K562 (cell line): Measurements from ENCODE around the gene RPTOR. TPM values are rescaled to one million over a fixed set of nuclear protein-coding genes. Genes with fewer than 3 reads are reported as not detected.
A peak's percentile ranks its signal among the peaks of the same experiment; 100 is the strongest.

Source experiments
- CEBPG ChIP-seq, 3 experiments: fragments of 200-800 bp in 1 of 3; sonication (Bioruptor generic) in 1 of 3; sonication (generic) in 1 of 3; formaldehyde crosslinking in 1 of 3; IDR thresholded peaks in 2 of 3; conservative IDR thresholded peaks in 1 of 3; 2 replicates each; pipeline versions ENCODE4 v1.6.1 to v1.8.0; 2016 to 2022; ENCODE audit warnings: missing compliant biosample characterization in 2 of 3, missing genetic modification characterization in 2 of 3, mild to moderate bottlenecking in 1 of 3, missing genetic modification reagents in 1 of 3
- CSDE1 ChIP-seq, 2 experiments: fragments of 450-650 bp; IDR thresholded peaks; 2 replicates each; pipeline ENCODE4 v1.6.1; 2016; ENCODE audit warnings: mild to moderate bottlenecking in 1 of 2
- HMG20A ChIP-seq: fragments of 450-650 bp; formaldehyde crosslinking; conservative IDR thresholded peaks from 2 replicates; pipeline ENCODE4 v1.4.0; 2020; ENCODE audit warnings: mild to moderate bottlenecking, mixed read lengths
- JUN ChIP-seq, 2 experiments: sonication (generic) in 1 of 2; formaldehyde crosslinking in 1 of 2; IDR thresholded peaks; 2 replicates each; pipeline versions ENCODE4 v1.6.1 to v1.8.0; 2012 to 2022; ENCODE audit warnings: borderline replicate concordance in 2 of 2, mild to moderate bottlenecking in 2 of 2, improper control_type of control experiment in 1 of 2, low read depth in 1 of 2, low read length in 1 of 2, missing genetic modification reagents in 1 of 2
- MCM2 ChIP-seq: fragments of 450-650 bp; IDR thresholded peaks from 2 replicates; pipeline ENCODE4 v1.6.1; 2017; ENCODE audit warnings: low read depth, mild to moderate bottlenecking
- PTRF ChIP-seq: fragments of 450-650 bp; IDR thresholded peaks from 2 replicates; pipeline ENCODE4 v1.6.1; 2016; ENCODE audit warnings: mild to moderate bottlenecking, missing genetic modification characterization, missing compliant biosample characterization
- RBM14 ChIP-seq: fragments of 200-400 bp; formaldehyde crosslinking; IDR thresholded peaks from 2 replicates; pipeline ENCODE4 v1.6.1; 2018; ENCODE audit warnings: low read depth, mild to moderate bottlenecking, low read length, moderate library complexity, borderline replicate concordance; ENCODE audit not compliant: insufficient read depth
- RFX5 ChIP-seq: IDR thresholded peaks from 2 replicates; pipeline ENCODE4 v1.6.1; 2011; ENCODE audit warnings: low read depth, mild to moderate bottlenecking, improper control_type of control experiment, low read length
- SLC30A9 ChIP-seq: fragments of 250-450 bp; sonication (Bioruptor Pico); IDR thresholded peaks from 2 replicates; pipeline ENCODE4 v1.8.0; 2022; ENCODE audit warnings: mild to moderate bottlenecking, moderate library complexity
- SOX6 ChIP-seq: fragments of 450-650 bp; IDR thresholded peaks from 2 replicates; pipeline ENCODE4 v1.6.1; 2014; ENCODE audit warnings: mild to moderate bottlenecking
- SRSF1 ChIP-seq: fragments of 200-400 bp; formaldehyde crosslinking; IDR thresholded peaks from 2 replicates; pipeline ENCODE4 v1.6.1; 2017; ENCODE audit warnings: mild to moderate bottlenecking, low read depth, low read length, moderate library complexity
- ZNF121 ChIP-seq: sonication (generic); formaldehyde crosslinking; conservative IDR thresholded peaks from 2 replicates; pipeline ENCODE4 v1.8.0; 2022; ENCODE audit warnings: missing genetic modification reagents
- ZNF354B ChIP-seq: fragments of 250-450 bp; sonication (Bioruptor Pico); IDR thresholded peaks from 2 replicates; pipeline ENCODE4 v1.4.0; 2020
- ZNF561 ChIP-seq: fragments of 450-650 bp; formaldehyde crosslinking; conservative IDR thresholded peaks from 2 replicates; pipeline ENCODE4 v1.4.0; 2020; ENCODE audit warnings: mild to moderate bottlenecking, moderate library complexity
- ZNF707 ChIP-seq: fragments of 250-450 bp; sonication (Bioruptor Pico); conservative IDR thresholded peaks from 2 replicates; pipeline ENCODE4 v1.8.0; 2022; ENCODE audit warnings: inconsistent platforms, mild to moderate bottlenecking, moderate library complexity
- ZNF717 ChIP-seq: fragments of 250-450 bp; sonication (Bioruptor Pico); IDR thresholded peaks from 2 replicates; pipeline ENCODE4 v1.5.0; 2021
- polyA plus RNA-seq, 8 experiments: library from polyadenylated mRNA; depleted of rRNA in 4 of 8; stranded (reverse) in 5 of 8; unstranded in 3 of 8; fragments of >200 nt; fragmentation: Nextera tagmentation in 2 of 8; fragmentation: Illumina TruSeq in 1 of 8; extraction: Ambion mirVana in 2 of 8; extraction: Trizol in 1 of 8; gene quantifications; 2 replicates each; pipeline versions ENCODE4 v1.2.1 to v1.2.3, GENCODE V29; 2011 to 2014; ENCODE audit warnings: inconsistent platforms in 1 of 8, missing spikeins in 1 of 8
- total RNA-seq, 7 experiments: library from RNA; depleted of rRNA in 6 of 7; stranded (reverse); fragments of >200 nt in 6 of 7; fragmentation: Illumina TruSeq in 2 of 7; extraction: Trizol in 2 of 7; gene quantifications; 2 replicates each; pipeline versions ENCODE4 v1.2.1 to v1.2.3, GENCODE V29; 2011 to 2021; ENCODE audit warnings: low replicate concordance in 1 of 7
- TF ChIP-seq, protein P1 (sequence below): sonication (generic); formaldehyde crosslinking; IDR thresholded peaks from 2 replicates; pipeline ENCODE4 v1.8.0; 2022; ENCODE audit warnings: mild to moderate bottlenecking, missing genetic modification reagents
- TF ChIP-seq, protein P2 (sequence below): fragments of 250-450 bp; sonication (Bioruptor Pico); IDR thresholded peaks from 2 replicates; pipeline ENCODE4 v1.4.0; 2020; ENCODE audit warnings: mild to moderate bottlenecking, moderate library complexity
- TF ChIP-seq, protein P3 (sequence below): sonication (generic); formaldehyde crosslinking; IDR thresholded peaks from 2 replicates; pipeline ENCODE4 v1.8.0; 2023; ENCODE audit warnings: mild to moderate bottlenecking, missing genetic modification reagents
- TF ChIP-seq, protein P4 (sequence below): fragments of 250-450 bp; sonication (Bioruptor Pico); IDR thresholded peaks from 2 replicates; pipeline ENCODE4 v1.5.0; 2021; ENCODE audit warnings: mild to moderate bottlenecking, borderline replicate concordance

RPTOR gene
- total and polyA plus RNA-seq, 9 of the 15 experiments (the other 6 are each of a cell fraction or from before 2014, with no cell fraction given) = 0.24 to 54.1 (median 10.2) TPM

DNA sequence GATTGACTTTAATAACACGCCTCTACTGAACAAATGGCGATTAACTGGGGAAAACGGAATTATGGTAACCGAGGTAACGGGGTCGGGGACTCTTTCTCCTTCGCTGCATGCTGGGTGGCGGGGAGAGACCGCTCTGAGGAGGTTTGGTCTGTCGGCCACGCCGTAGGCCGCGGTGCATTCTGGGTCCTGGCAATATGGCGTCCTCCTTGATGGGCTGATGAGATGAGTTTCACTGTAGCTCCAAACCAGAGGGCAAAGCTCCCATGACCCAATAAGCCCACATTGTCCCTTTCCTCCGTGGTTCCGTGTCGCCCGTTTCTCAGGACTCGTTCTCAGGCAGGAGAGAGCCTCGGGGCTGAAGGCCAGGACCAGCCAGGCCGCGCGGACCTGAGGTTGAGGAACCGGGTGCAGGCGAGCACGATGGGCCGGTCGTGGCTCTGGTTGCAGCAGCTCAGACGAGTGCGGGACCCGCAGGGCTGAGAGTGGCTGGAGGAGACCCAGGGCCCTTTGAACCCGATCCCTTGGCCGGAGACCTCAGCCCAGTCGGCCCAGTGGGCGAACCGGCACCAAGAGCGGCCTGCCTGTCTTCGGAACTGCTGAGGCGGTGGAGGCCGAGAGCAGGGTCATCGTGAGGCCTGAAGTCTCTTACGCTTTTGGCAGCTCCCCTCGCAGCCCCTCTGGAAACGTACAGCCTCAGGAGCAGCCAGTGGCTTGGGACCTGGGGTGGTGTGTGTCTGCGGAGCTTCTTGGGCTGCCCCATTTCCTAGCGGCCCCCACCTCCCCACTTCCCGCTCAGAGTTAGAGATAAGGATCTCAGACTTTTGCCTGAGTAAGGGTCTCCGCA, at the start of gene RPTOR (continued):
- TF ChIP-seq PTRF (tag) (no peak), SLC30A9 (no peak), ZNF717 (CRISPR knock-in tag) (no peak), CSDE1 (IDR thresholded peaks at IDR 0.05) (0 out of 4 replicates have a peak, but pooled peaks of 1 of the 2 experiments have one; percentile 71), ZNF354B (CRISPR knock-in tag) (no peak; the same call in 1 of the 2 replicates), CEBPG (CRISPR knock-in tag; IDR thresholded peaks at IDR 0.05) (no peak), CEBPG (tag; conservative IDR thresholded peaks at IDR 0.05 in 1 of 2, IDR thresholded peaks at IDR 0.05 in 1 of 2) (no peak), HMG20A (CRISPR knock-in tag) (no peak), ZNF121 (CRISPR knock-in tag) (no peak), ZNF707 (CRISPR knock-in tag) (no peak), MCM2 (no peak), JUN (IDR thresholded peaks at IDR 0.05; ENCODE audit: borderline replicate concordance, low read depth, low read length) (peak; percentile 31; the same call in 1 of the 2 replicates), JUN (CRISPR knock-in tag; IDR thresholded peaks at IDR 0.05; ENCODE audit: borderline replicate concordance) (no peak; the same call in 1 of the 2 replicates), SRSF1 (no peak), SOX6 (peak; percentile 32; the same call in 1 of the 2 replicates), RFX5 (no peak), ZNF561 (CRISPR knock-in tag) (no peak), RBM14 (no peak)
- TF ChIP-seq, protein P1, sequence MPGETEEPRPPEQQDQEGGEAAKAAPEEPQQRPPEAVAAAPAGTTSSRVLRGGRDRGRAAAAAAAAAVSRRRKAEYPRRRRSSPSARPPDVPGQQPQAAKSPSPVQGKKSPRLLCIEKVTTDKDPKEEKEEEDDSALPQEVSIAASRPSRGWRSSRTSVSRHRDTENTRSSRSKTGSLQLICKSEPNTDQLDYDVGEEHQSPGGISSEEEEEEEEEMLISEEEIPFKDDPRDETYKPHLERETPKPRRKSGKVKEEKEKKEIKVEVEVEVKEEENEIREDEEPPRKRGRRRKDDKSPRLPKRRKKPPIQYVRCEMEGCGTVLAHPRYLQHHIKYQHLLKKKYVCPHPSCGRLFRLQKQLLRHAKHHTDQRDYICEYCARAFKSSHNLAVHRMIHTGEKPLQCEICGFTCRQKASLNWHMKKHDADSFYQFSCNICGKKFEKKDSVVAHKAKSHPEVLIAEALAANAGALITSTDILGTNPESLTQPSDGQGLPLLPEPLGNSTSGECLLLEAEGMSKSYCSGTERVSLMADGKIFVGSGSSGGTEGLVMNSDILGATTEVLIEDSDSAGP (CRISPR knock-in tag) = no peak
- TF ChIP-seq, protein P2, sequence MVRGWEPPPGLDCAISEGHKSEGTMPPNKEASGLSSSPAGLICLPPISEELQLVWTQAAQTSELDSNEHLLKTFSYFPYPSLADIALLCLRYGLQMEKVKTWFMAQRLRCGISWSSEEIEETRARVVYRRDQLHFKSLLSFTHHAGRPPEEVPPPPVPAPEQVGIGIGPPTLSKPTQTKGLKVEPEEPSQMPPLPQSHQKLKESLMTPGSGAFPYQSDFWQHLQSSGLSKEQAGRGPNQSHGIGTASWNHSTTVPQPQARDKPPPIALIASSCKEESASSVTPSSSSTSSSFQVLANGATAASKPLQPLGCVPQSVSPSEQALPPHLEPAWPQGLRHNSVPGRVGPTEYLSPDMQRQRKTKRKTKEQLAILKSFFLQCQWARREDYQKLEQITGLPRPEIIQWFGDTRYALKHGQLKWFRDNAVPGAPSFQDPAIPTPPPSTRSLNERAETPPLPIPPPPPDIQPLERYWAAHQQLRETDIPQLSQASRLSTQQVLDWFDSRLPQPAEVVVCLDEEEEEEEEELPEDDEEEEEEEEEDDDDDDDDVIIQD = no peak
- TF ChIP-seq, protein P3, sequence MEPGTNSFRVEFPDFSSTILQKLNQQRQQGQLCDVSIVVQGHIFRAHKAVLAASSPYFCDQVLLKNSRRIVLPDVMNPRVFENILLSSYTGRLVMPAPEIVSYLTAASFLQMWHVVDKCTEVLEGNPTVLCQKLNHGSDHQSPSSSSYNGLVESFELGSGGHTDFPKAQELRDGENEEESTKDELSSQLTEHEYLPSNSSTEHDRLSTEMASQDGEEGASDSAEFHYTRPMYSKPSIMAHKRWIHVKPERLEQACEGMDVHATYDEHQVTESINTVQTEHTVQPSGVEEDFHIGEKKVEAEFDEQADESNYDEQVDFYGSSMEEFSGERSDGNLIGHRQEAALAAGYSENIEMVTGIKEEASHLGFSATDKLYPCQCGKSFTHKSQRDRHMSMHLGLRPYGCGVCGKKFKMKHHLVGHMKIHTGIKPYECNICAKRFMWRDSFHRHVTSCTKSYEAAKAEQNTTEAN (CRISPR knock-in tag) = no peak
- TF ChIP-seq, protein P4, sequence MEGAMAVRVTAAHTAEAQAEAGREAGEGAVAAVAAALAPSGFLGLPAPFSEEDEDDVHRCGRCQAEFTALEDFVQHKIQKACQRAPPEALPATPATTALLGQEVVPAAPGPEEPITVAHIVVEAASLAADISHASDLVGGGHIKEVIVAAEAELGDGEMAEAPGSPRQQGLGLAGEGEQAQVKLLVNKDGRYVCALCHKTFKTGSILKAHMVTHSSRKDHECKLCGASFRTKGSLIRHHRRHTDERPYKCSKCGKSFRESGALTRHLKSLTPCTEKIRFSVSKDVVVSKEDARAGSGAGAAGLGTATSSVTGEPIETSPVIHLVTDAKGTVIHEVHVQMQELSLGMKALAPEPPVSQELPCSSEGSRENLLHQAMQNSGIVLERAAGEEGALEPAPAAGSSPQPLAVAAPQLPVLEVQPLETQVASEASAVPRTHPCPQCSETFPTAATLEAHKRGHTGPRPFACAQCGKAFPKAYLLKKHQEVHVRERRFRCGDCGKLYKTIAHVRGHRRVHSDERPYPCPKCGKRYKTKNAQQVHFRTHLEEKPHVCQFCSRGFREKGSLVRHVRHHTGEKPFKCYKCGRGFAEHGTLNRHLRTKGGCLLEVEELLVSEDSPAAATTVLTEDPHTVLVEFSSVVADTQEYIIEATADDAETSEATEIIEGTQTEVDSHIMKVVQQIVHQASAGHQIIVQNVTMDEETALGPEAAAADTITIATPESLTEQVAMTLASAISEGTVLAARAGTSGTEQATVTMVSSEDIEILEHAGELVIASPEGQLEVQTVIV (CRISPR knock-in tag) = no peak
